ENCODE results near the gene SQOR. TPM values are rescaled to one million over a fixed set of nuclear protein-coding genes. Genes with fewer than 3 reads are reported as not detected.
A peak's percentile ranks its signal among the peaks of the same experiment; 100 is the strongest.

SQOR gene
- total and polyA plus RNA-seq, 9 donors: 5.5 to 35.1 (median 11.8) TPM

GRCh38 chr15:45637552-45638033 lies 2.8 kb downstream of the SQOR start:
- intact Hi-C loops (cut with DNase I): no loop called here
- H3K4me1 ChIP-seq (ENCODE audit: insufficient read depth): peaks cover 10% of the 10 kb centered on the region
- no peaks in the 10 kb centered on the region for H3K27me3 ChIP-seq
- peak; percentile 42 to 70 (median 69) for DNase-seq
- H3K27ac ChIP-seq: peak overlapping the region in 1 of 2 donors; percentile 63
- TF ChIP-seq CTCF (IDR thresholded peaks at IDR 0.05): no peak
- no peak for TF ChIP-seq EP300 (IDR thresholded peaks at IDR 0.05)
- TF ChIP-seq POLR2A (IDR thresholded peaks at IDR 0.05): no peak
- H3K4me3 ChIP-seq: peak overlapping the region; percentile 3
- H3K36me3 ChIP-seq: no peaks in the 10 kb centered on the region
- no peaks in the 10 kb centered on the region for H3K9me3 ChIP-seq
- WGBS, 3 donors: 0 to 2% (median 1%) methylated on average over 6 of the region's 6 CpGs

- no peak overlapping the region for H3K27ac ChIP-seq
- no peak overlapping the region for H3K4me3 ChIP-seq
- TF ChIP-seq EP300 (IDR thresholded peaks at IDR 0.05) (no peak), CTCF (IDR thresholded peaks at IDR 0.05) (no peak), POLR2A (IDR thresholded peaks at IDR 0.05) (no peak)
- H3K4me1 ChIP-seq (ENCODE audit: insufficient read depth): peaks cover 11% of the 10 kb centered on the region
- 36 to 67% (median 44%) methylated on average over 2 of the region's 2 CpGs for WGBS, 3 donors
- intact Hi-C loops (cut with DNase I): no loop called here
- DNase-seq: no peak
- H3K36me3 ChIP-seq: no peaks in the 10 kb centered on the region
- H3K9me3 ChIP-seq: no peaks in the 10 kb centered on the region
- no peaks in the 10 kb centered on the region for H3K27me3 ChIP-seq
Observed at GRCh38 chr15:45640616-45641015, 5.8 kb downstream of the SQOR start.

- H3K9me3 ChIP-seq: no peaks in the 10 kb centered on the region
- no peak overlapping the region for H3K27ac ChIP-seq
- 5 to 14% (median 6%) methylated on average over 1 of the region's 1 CpG for WGBS, 3 donors
- H3K27me3 ChIP-seq: no peaks in the 10 kb centered on the region
- H3K4me3 ChIP-seq: no peak overlapping the region
- no peak for TF ChIP-seq EP300 (IDR thresholded peaks at IDR 0.05)
- intact Hi-C loops (cut with DNase I): no loop called here
- DNase-seq: no peak
- H3K36me3 ChIP-seq: no peaks in the 10 kb centered on the region
- H3K4me1 ChIP-seq (ENCODE audit: insufficient read depth): peaks cover 11% of the 10 kb centered on the region
Observed at GRCh38 chr15:45641374-45641781, 6.5 kb downstream of the SQOR start.

- peak in 1 of 5 donors; percentile 16 for DNase-seq
- H3K36me3 ChIP-seq: no peaks in the 10 kb centered on the region
- no peak overlapping the region for H3K27ac ChIP-seq
- WGBS, 3 donors: 42 to 47% (median 46%) methylated on average over 7 of the region's 7 CpGs
- no peaks in the 10 kb centered on the region for H3K27me3 ChIP-seq
- TF ChIP-seq CTCF (IDR thresholded peaks at IDR 0.05) (no peak), EP300 (IDR thresholded peaks at IDR 0.05) (no peak), POLR2A (IDR thresholded peaks at IDR 0.05) (no peak)
- intact Hi-C loops (cut with DNase I): no loop called here
- peaks cover 11% of the 10 kb centered on the region for H3K4me1 ChIP-seq (ENCODE audit: insufficient read depth)
- no peak overlapping the region for H3K4me3 ChIP-seq
- H3K9me3 ChIP-seq: no peaks in the 10 kb centered on the region
Observed at GRCh38 chr15:45641999-45642932, 7.4 kb downstream of the SQOR start.

- H3K36me3 ChIP-seq: no peaks in the 10 kb centered on the region
- H3K27ac ChIP-seq: no peak overlapping the region
- H3K27me3 ChIP-seq: no peaks in the 10 kb centered on the region
- WGBS, 3 donors: 45 to 66% (median 48%) methylated on average over 2 of the region's 2 CpGs
- no peak overlapping the region for H3K4me3 ChIP-seq
- peaks cover 11% of the 10 kb centered on the region for H3K4me1 ChIP-seq (ENCODE audit: insufficient read depth)
- no peak for DNase-seq
- intact Hi-C loops (cut with DNase I): no loop called here
- TF ChIP-seq POLR2A (IDR thresholded peaks at IDR 0.05) (no peak), EP300 (IDR thresholded peaks at IDR 0.05) (no peak), CTCF (IDR thresholded peaks at IDR 0.05) (no peak)
- H3K9me3 ChIP-seq: no peaks in the 10 kb centered on the region
Observed at GRCh38 chr15:45644437-45644836, 9.6 kb downstream of the SQOR start.
